ENCODE measurements around the gene GLI2. TPM values are rescaled to one million over a fixed set of nuclear protein-coding genes. Genes with fewer than 3 reads are reported as not detected.

Gene GLI2
- total RNA-seq, 1 experiment from 2014 or later = 6.2 TPM

DNA sequence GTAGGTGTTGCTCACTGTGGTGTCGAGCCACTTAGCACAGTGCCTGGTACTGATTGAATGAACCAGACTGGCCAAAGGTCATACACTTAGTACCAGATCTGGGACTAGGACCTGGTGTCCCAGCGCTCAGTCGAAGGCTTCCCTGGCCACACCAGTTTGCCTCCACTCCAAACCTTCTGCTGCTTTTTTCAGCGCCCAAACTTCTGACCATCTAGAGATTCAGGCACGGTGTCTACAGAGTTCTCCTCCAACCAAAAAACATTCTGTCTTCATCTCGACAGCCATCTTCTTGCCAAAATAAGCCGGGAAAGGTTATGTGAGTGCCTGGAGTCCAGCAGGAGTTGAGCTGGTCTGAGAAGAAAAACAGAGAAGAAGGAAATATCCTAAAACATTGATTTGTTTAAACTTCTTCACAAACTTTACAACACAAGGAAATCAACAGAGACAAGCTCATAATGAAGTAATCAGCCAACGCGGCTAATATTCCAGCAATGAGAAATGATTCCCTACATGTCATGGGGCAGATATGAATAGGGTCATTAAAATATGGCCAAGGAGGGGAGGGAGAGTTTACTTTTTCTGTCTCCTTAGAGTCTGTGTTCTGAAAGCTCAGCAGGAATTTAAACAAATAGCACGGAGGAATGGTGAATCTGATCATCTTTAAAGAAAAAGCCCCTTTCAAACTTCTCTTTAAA, 2.3 kb upstream of the GLI2 start:
- DNase-seq (ENCODE audit: low read depth, low spot score) (no peak), ATAC-seq (no peak)
- H3K36me3 ChIP-seq (ENCODE audit: control insufficient read depth, insufficient read depth, low read length) = no peaks in the 10 kb centered on the region
- H3K4me1 ChIP-seq (ENCODE audit: control insufficient read depth, insufficient read depth, low read length) = peaks cover 5% of the 10 kb centered on the region
- TF ChIP-seq, protein P1, sequence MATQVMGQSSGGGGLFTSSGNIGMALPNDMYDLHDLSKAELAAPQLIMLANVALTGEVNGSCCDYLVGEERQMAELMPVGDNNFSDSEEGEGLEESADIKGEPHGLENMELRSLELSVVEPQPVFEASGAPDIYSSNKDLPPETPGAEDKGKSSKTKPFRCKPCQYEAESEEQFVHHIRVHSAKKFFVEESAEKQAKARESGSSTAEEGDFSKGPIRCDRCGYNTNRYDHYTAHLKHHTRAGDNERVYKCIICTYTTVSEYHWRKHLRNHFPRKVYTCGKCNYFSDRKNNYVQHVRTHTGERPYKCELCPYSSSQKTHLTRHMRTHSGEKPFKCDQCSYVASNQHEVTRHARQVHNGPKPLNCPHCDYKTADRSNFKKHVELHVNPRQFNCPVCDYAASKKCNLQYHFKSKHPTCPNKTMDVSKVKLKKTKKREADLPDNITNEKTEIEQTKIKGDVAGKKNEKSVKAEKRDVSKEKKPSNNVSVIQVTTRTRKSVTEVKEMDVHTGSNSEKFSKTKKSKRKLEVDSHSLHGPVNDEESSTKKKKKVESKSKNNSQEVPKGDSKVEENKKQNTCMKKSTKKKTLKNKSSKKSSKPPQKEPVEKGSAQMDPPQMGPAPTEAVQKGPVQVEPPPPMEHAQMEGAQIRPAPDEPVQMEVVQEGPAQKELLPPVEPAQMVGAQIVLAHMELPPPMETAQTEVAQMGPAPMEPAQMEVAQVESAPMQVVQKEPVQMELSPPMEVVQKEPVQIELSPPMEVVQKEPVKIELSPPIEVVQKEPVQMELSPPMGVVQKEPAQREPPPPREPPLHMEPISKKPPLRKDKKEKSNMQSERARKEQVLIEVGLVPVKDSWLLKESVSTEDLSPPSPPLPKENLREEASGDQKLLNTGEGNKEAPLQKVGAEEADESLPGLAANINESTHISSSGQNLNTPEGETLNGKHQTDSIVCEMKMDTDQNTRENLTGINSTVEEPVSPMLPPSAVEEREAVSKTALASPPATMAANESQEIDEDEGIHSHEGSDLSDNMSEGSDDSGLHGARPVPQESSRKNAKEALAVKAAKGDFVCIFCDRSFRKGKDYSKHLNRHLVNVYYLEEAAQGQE (IDR thresholded peaks at IDR 0.05; ENCODE audit: insufficient read depth in 1 of 2, low read depth in 2 of 2, low read length in 1 of 2) = no peak
- TF ChIP-seq SIN3A (IDR thresholded peaks at IDR 0.05; ENCODE audit: borderline replicate concordance, insufficient read depth, low read depth, low read length) (no peak), TCF7L2 (IDR thresholded peaks at IDR 0.05; ENCODE audit: low read depth, low read length) (no peak), POLR2AphosphoS5 (IDR thresholded peaks at IDR 0.05; ENCODE audit: low read depth, low read length) (no peak)
- TF ChIP-seq, protein P2, sequence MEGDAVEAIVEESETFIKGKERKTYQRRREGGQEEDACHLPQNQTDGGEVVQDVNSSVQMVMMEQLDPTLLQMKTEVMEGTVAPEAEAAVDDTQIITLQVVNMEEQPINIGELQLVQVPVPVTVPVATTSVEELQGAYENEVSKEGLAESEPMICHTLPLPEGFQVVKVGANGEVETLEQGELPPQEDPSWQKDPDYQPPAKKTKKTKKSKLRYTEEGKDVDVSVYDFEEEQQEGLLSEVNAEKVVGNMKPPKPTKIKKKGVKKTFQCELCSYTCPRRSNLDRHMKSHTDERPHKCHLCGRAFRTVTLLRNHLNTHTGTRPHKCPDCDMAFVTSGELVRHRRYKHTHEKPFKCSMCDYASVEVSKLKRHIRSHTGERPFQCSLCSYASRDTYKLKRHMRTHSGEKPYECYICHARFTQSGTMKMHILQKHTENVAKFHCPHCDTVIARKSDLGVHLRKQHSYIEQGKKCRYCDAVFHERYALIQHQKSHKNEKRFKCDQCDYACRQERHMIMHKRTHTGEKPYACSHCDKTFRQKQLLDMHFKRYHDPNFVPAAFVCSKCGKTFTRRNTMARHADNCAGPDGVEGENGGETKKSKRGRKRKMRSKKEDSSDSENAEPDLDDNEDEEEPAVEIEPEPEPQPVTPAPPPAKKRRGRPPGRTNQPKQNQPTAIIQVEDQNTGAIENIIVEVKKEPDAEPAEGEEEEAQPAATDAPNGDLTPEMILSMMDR (IDR thresholded peaks at IDR 0.05) = no peak
- ChIA-PET POLR2A (no interaction called here), CTCF (no interaction called here)
- no peak overlapping the region for H3K4me3 ChIP-seq (ENCODE audit: low read depth in 2 of 2, low read length in 2 of 2)
- H3K9me3 ChIP-seq (ENCODE audit: control insufficient read depth, insufficient read depth, low read depth, low read length) = no peaks in the 10 kb centered on the region
- in situ Hi-C loops (cut with HindIII; ENCODE audit: low pct_unique_long_range_greater_than_20kb, low sequenced_read_pairs) (no loop called here), intact Hi-C loops (cut with micrococcal nuclease; ENCODE audit: unreplicated experiment) (no loop called here)
- no TSS peak for BruUV-seq (replicated peaks)
- no peaks in the 10 kb centered on the region for H3K27me3 ChIP-seq (ENCODE audit: control insufficient read depth, insufficient read depth, low read length)
- no peak overlapping the region for H3K27ac ChIP-seq (ENCODE audit: low read length)

DNA sequence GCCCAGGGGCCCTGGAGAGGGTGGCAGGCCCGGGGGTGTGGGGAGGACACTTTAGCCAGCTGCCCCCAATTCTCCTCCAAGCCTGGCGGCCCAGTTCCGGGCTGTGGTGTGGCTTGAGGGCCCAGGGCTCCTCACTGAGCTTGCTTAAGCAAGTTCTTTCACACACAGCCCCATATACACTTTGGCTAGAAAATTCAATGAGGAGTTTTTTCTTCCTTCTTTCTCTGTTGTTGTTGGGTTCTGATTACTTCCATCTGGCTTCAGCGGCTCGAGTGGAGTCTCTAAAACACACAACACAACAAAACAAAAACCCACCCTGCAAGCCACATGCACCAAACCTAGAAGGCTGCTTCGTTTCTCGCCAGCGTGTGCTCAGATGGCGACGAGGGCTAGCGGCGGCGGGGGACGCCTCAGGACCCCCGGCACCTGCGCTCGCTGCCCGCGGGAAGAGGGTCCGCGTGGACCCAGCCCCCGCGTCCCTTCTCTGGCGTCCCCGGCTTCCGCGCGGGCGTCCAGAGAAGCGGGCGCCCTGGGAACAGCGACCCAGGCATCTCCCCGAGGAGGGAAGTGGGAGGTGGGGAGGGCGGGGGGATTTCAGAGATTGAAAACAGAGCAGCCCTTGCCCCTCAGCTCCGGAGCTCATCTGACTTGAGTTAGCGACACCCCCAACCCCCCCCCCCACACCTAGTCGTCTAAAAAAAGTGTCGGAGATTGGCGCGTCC, 577 bp upstream of the GLI2 start:
- Histone ChIP-seq H3K9me3 (ENCODE audit: control insufficient read depth, insufficient read depth, low read depth, low read length) (no peaks in the 10 kb centered on the region), H3K27ac (ENCODE audit: low read length) (no peak overlapping the region; the same call in 1 of the 2 replicates), H3K36me3 (ENCODE audit: control insufficient read depth, insufficient read depth, low read length) (no peaks in the 10 kb centered on the region), H3K4me3 (ENCODE audit: low read depth in 2 of 2, low read length in 2 of 2) (peak overlapping the region; percentile 66 to 72), H3K27me3 (ENCODE audit: control insufficient read depth, insufficient read depth, low read length) (no peaks in the 10 kb centered on the region), H3K4me1 (ENCODE audit: control insufficient read depth, insufficient read depth, low read length) (peaks cover 20% of the 10 kb centered on the region)
- no TSS peak for BruUV-seq (replicated peaks)
- no peak for ATAC-seq
- ChIA-PET POLR2A (interaction anchor here (0.5 kb wide), 1 partner anchor 340 kb away, joined by 3 read pairs; no protein-coding TSS in a partner anchor), CTCF (interaction anchor here (0.6 to 0.7 kb wide), 2 partner anchors 15 to 148 kb away, joined by 3 to 5 read pairs; no protein-coding TSS in a partner anchor)
- in situ Hi-C loops (cut with HindIII; ENCODE audit: low pct_unique_long_range_greater_than_20kb, low sequenced_read_pairs) (no loop called here), intact Hi-C loops (cut with micrococcal nuclease; ENCODE audit: unreplicated experiment) (no loop called here)
- DNase-seq (ENCODE audit: low read depth, low spot score) = no peak
- TF ChIP-seq TCF7L2 (IDR thresholded peaks at IDR 0.05; ENCODE audit: low read depth, low read length) (no peak), POLR2AphosphoS5 (IDR thresholded peaks at IDR 0.05; ENCODE audit: low read depth, low read length) (no peak), SIN3A (IDR thresholded peaks at IDR 0.05; ENCODE audit: borderline replicate concordance, insufficient read depth, low read depth, low read length) (no peak)
- TF ChIP-seq, protein P2 (IDR thresholded peaks at IDR 0.05) = no peak
- TF ChIP-seq, protein P1 (IDR thresholded peaks at IDR 0.05; ENCODE audit: insufficient read depth in 1 of 2, low read depth in 2 of 2, low read length in 1 of 2) = no peak
